SU-DHL-6 (cell line): ENCODE results near the gene FBLN2.

ENCODE experiments used
- H2AFZ ChIP-seq: fragments of 200-600 bp; sonication (generic); 2 replicates; pipeline ENCODE4 v1.6.1; 2014; ENCODE audit warnings: low read depth, mild to moderate bottlenecking, moderate library complexity, mixed read lengths, antibody characterized with exemption, low read length; ENCODE audit not compliant: severe bottlenecking
- H3F3A ChIP-seq: fragments of 200-600 bp; shearing (Covaris generic); 2 replicates; pipeline ENCODE4 v1.6.0; 2016; ENCODE audit warnings: antibody characterized with exemption, mild to moderate bottlenecking; ENCODE audit not compliant: insufficient read depth
- H3K27ac ChIP-seq: fragments of 200-600 bp; sonication (generic); 2 replicates; pipeline ENCODE4 v1.5.1; 2016; ENCODE audit warnings: low read depth, mild to moderate bottlenecking, low read length, moderate library complexity, mixed read lengths
- H3K27me3 ChIP-seq: fragments of 200-600 bp; sonication (generic), shearing (Covaris generic); 2 replicates; pipeline ENCODE4 v1.6.0; 2014; ENCODE audit warnings: mild to moderate bottlenecking, low read length
- H3K36me3 ChIP-seq: fragments of 200-600 bp; sonication (generic); 2 replicates; pipeline ENCODE4 v1.6.1; 2014; ENCODE audit warnings: mild to moderate bottlenecking, low read length, mixed read lengths
- H3K4me2 ChIP-seq: fragments of 300-600, 200-600 bp; shearing (Covaris generic), sonication (generic); 2 replicates; pipeline ENCODE4 v1.6.0; 2014; ENCODE audit warnings: low read length, low read depth, mild to moderate bottlenecking; ENCODE audit not compliant: poor library complexity, severe bottlenecking
- H3K4me3 ChIP-seq: fragments of 200-600 bp; sonication (generic); 2 replicates; pipeline ENCODE4 v1.5.1; 2014; ENCODE audit warnings: antibody characterized with exemption, low read length, mild to moderate bottlenecking, mixed read lengths; ENCODE audit not compliant: insufficient read depth, poor library complexity, severe bottlenecking
- H3K79me2 ChIP-seq: fragments of 200-600 bp; sonication (generic); 2 replicates; pipeline ENCODE4 v1.6.1; 2014; ENCODE audit warnings: mild to moderate bottlenecking, low read length, moderate library complexity; ENCODE audit not compliant: insufficient read depth
- H3K9ac ChIP-seq: fragments of 200-600 bp; sonication (generic); 2 replicates; pipeline ENCODE4 v1.7.0; 2014; ENCODE audit warnings: mild to moderate bottlenecking, low read length
- H3K9me2 ChIP-seq: fragments of 200-600 bp; sonication (generic); replicated peaks from 2 replicates; pipeline ENCODE4 v1.6.1; 2014; ENCODE audit warnings: low read length; ENCODE audit not compliant: insufficient read depth
- H3K9me3 ChIP-seq: fragments of 200-600 bp; sonication (generic); 2 replicates; pipeline ENCODE4 v1.6.1; 2014; ENCODE audit warnings: low read length, mixed read lengths; ENCODE audit not compliant: insufficient read depth
- H4K20me1 ChIP-seq: fragments of 200-600 bp; sonication (generic); 2 replicates; pipeline ENCODE4 v1.6.1; 2014; ENCODE audit warnings: low read depth, mild to moderate bottlenecking, antibody characterized with exemption, low read length, moderate library complexity, mixed read lengths
- EZH2phosphoT487 ChIP-seq: fragments of 200-600 bp; sonication (generic), shearing (Covaris generic); conservative IDR thresholded peaks from 2 replicates; pipeline ENCODE4 v1.6.1; 2018; ENCODE audit warnings: mild to moderate bottlenecking, antibody characterized with exemption, low read length, moderate library complexity, mixed read lengths
- TF ChIP-seq, protein P1 (sequence below): fragments of 200-600 bp; sonication (generic); IDR thresholded peaks from one replicate; pipeline ENCODE4 v1.5.1; 2017; ENCODE audit warnings: antibody characterized with exemption, mild to moderate bottlenecking, low read length, moderate library complexity; ENCODE audit not compliant: insufficient read depth, poor library complexity, severe bottlenecking

The FBLN2 gene

DNA sequence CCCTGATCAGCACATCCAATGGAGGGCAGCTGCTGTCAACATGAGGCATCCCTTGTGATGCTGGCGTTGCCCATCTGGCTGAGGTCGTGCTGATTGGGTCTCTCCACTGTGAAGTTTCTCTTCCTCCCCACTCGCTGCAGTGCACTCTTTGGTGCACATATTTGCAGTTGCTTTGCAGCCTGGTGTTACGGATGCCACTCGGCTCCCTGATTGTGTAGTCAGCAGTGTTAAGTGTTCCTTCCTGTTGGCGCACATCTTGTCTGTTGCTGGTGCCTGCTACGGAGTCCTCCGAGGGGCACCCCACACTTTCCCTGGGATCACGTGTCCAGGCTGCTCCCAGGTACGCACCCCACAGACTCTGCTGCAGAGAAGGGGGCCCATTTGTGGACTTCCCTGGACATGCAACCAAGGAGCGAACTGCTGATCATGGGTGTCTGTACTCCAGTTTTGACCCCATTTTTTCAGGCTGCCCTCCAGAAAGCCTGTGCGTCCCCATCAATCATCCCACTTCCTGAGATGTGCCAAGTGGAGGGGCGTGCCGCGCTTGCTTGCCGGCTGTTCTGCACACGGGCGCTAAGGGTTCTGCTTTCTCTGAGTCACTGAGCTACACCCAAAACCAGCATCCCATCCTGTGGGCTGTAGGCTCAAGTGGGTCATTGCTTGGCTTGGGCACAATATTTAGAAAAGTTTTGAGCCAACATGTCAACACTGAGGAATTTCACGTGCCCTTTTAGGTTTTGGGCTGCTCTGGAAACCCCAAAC is 98.6 kb downstream of the FBLN2 start:
- Histone ChIP-seq H2AFZ (no peak overlapping the region), H3K79me2 (no peaks in the 10 kb centered on the region), H3K4me3 (no peak overlapping the region), H3K9ac (no peak overlapping the region), H3K4me2 (no peak overlapping the region), H3K9me3 (no peaks in the 10 kb centered on the region), H3K9me2 (no peaks in the 10 kb centered on the region), H3K36me3 (no peaks in the 10 kb centered on the region), H3K27me3 (no peaks in the 10 kb centered on the region), H4K20me1 (no peaks in the 10 kb centered on the region), H3K27ac (no peak overlapping the region), H3F3A (no peaks in the 10 kb centered on the region)
- no peak for TF ChIP-seq EZH2phosphoT487
- TF ChIP-seq, protein P1, sequence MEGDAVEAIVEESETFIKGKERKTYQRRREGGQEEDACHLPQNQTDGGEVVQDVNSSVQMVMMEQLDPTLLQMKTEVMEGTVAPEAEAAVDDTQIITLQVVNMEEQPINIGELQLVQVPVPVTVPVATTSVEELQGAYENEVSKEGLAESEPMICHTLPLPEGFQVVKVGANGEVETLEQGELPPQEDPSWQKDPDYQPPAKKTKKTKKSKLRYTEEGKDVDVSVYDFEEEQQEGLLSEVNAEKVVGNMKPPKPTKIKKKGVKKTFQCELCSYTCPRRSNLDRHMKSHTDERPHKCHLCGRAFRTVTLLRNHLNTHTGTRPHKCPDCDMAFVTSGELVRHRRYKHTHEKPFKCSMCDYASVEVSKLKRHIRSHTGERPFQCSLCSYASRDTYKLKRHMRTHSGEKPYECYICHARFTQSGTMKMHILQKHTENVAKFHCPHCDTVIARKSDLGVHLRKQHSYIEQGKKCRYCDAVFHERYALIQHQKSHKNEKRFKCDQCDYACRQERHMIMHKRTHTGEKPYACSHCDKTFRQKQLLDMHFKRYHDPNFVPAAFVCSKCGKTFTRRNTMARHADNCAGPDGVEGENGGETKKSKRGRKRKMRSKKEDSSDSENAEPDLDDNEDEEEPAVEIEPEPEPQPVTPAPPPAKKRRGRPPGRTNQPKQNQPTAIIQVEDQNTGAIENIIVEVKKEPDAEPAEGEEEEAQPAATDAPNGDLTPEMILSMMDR, result no peak

DNA sequence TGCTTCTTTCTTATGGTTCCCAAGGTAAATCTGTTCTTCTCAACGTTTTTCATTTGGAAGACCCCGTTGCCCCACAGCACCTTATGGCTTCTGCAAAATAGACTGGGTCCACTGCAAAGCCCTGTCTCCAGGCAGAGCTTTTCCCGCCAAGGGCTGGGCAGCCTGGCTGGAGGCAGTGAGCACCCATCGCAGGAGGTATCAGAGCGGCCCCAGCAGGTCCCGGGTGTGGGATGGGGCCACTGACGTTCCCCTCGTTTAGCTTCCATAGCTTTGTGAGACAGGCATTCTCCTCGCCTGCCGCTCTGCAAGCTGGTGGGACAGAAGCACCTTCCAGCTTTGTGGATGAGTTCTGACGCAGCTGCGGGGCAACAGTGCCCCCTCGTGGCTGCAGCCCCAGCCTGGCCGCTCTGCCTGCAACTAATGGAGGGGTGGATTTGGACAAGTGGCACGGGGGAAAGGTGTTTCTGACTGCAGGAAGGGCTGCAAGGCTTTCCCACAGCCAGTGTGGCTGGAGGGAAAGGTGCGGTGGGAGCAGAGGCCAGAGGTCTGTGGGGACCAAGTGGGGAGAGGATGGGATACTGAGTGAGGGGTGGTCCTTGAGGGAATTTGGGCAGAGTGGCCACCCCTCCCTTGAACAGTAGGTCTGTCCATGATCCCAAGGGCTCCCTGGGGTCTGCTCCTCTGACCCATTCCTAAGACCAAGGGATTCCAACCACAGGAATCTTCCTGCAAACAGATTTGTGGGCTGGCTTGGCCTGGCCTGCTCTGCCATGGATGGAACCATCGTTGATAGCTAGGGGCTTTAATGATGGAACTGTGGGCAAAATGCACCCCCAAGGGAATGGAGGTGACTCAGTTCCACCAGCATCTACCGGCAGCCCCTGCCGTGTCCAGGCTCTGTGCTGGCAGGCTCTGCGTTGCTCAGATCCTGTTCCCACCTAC is 99.4 kb downstream of the FBLN2 start:
- H2AFZ ChIP-seq, result no peak overlapping the region
- no peak overlapping the region for H3K4me3 ChIP-seq
- no peaks in the 10 kb centered on the region for H3K9me3 ChIP-seq
- no peaks in the 10 kb centered on the region for H3K79me2 ChIP-seq
- no peak overlapping the region for H3K27ac ChIP-seq
- H3K4me2 ChIP-seq, result no peak overlapping the region
- H3K27me3 ChIP-seq, result no peaks in the 10 kb centered on the region
- no peaks in the 10 kb centered on the region for H3F3A ChIP-seq
- H3K9me2 ChIP-seq, result no peaks in the 10 kb centered on the region
- H3K36me3 ChIP-seq, result no peaks in the 10 kb centered on the region
- no peaks in the 10 kb centered on the region for H4K20me1 ChIP-seq
- H3K9ac ChIP-seq, result no peak overlapping the region
- no peak for TF ChIP-seq EZH2phosphoT487
- TF ChIP-seq, protein P1, result peak; percentile 98

DNA sequence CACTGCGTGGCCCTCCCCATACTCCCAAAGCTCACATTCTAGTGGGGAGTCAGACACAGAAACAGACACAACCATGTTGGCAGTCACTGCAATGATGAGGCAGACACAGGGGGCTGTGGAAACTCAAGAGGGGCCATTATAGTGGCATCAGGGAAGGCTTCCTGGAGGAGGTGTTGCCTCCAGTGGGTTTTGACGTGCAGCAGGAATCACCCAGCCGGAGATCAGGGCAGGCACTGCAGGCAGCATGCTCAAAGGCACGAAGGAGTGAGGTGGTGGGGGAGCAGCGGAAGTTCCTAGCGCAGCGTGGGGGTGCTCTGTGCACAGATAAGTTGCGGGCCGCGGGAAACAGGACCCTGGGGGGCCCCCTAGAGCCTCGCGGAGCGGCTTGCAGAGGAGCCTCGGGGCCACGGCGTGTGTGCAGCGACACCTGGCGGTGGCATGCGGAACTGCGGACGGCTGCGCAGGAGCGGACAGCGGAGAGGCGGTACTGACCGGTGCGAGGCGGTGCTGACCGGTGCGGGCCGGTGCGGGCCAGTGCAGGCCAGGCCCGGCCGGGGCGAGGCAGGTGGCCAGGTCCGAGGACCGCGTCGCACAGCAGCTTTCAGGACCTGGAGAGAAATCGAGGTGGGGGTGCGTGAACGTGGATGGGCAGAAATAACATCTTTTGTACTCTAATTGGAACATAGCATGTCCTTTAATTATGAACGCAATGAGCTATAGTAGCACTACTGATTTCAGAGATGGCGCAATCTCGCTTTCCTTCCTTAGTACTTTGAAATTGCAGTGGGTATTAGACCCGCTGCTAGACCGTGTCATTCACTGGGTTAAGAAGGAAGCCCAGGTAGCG is 101.5 kb downstream of the FBLN2 start:
- Histone ChIP-seq H2AFZ (no peak overlapping the region), H3K4me2 (no peak overlapping the region), H3K9me3 (no peaks in the 10 kb centered on the region), H3K9ac (no peak overlapping the region), H3F3A (no peaks in the 10 kb centered on the region), H3K4me3 (no peak overlapping the region), H3K27me3 (no peaks in the 10 kb centered on the region), H3K36me3 (no peaks in the 10 kb centered on the region), H3K9me2 (no peaks in the 10 kb centered on the region), H3K79me2 (no peaks in the 10 kb centered on the region), H4K20me1 (no peaks in the 10 kb centered on the region), H3K27ac (no peak overlapping the region)
- TF ChIP-seq EZH2phosphoT487, result no peak
- TF ChIP-seq, protein P1, result peak; percentile 98
